NCI-H774 (cell line): ENCODE data around the gene PDE4C.
A peak's percentile ranks its signal among the peaks of the same experiment; 100 is the strongest.

Source experiments
- DNase-seq: peaks from one replicate; lab custom pipeline; 2025; lab: John Stamatoyannopoulos, UW

Gene PDE4C

DNA sequence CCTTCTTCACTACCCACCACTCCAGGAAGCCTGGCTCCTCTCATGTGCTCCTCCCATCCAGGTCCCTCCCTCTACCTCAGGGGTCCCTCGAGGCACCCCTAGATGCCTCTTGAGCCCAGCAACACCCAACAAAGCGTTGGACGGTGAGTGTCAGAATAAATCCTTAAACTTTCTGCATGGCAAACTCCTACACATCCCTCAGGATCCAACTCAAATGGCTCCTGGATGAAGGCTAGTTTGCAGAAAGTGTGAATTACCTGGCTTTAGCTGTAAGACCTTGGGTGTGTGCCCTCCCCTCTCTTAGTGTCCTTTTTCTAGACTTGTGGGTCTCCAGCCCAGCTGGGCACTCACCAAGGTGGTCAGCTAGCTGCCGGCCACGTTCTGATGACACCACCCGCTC lies 27.9 kb downstream of the PDE4C start:
- DNase-seq = no peak

DNA sequence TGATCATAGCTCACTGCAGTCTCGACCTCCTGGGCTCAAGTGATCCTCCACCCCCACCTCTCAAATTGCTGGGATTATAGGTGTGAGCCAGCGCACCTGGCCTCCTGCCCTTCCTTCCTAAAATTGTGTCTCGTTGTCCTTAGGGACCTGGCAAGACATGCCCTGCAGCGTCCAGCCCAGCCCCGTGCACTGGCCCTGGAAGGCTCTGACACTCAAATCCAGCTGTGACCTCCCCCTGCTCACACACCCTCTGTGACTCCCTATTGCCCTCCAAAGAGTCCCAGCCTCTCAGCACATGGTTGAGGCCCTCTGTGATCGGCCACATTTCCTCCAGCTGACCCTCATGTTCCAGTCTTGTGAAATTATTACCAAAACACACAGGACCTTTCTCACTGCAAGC lies 28.3 kb downstream of the PDE4C start:
- no peak for DNase-seq

DNA sequence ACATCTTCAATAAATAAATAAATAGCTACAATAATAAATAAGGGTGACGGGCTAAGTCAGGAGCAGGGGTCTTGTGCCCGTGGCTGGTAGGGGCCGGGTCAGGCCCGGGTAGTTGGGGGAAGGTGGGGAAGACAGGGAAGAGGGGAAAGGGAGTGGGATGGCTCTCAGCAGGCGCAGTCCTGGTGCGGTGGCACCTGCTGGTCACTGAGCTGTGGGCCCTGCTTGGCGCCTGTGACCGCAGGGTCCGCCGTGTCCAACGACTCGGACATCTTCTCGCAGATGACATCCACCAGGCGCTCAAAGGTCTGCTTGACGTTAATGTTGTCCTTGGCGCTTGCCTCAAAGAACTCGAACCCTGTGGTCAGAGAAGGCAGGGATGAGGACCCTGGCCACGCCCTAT lies 28.9 kb downstream of the PDE4C start:
- DNase-seq = no peak

DNA sequence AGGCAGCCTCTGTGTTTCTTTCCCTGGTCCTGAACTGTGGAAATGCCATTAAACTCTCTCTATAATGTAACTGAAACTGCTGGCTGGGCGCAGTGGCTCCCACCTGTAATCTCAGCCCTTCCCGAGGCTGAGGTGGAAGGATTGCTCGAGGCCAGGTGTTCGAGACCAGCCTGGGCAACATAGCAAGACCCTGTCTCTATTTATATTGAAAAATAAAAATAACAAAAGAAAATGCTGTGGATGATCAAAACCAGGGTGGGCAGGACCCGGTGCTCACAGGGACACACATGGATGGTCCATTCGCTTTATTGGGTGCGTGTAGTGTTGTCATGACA lies 29.8 kb downstream of the PDE4C start:
- DNase-seq = no peak

DNA sequence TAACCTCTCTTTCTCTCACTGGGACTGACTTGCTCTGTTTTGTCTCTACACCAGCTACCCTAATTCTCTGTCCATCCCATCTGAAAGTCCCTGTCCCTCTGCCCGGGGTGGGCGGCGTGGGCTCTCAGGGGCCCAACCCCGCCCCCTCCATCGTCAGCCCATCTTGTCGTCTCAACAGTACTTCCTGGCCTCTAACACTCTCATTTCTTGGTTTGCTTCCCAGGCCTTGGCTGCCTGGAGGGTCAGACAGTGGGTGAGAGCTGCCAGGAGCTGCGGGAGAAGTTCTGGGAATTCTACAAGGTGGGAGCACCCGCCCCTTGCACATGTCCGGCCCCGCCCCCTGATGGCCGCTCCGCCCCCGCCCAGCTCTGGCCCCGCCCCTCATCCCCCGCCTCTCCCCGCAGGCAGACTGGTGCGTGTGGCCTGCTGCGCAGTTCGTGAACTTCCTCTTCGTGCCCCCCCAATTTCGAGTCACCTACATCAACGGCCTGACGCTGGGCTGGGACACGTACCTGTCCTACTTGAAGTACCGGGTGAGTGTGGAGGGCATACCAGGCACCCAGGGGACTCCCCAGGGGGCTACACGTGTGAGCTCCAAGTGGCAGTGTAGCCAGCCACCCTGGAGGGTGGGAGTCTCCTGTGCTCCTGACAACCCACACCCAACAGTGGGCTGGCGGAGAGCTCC lies 31.5 kb downstream of the PDE4C start:
- DNase-seq = no peak

DNA sequence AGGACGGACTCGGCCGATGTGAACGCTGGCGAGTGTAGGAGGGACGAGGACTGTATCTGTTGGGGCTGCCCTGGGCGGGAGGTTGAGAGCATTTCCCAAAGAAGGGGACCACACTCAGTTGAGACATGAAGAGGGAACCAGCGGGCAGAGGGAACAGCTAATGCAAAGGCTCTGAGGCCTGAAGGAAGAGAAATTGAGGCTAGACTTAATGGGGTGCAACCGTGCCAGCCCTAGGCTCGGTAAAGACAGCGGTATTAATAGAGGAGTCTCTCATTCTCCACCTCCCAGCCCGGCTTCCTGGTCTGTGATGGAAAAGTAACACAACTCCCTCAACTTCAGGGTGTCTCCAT lies 32.1 kb downstream of the PDE4C start:
- no peak for DNase-seq

DNA sequence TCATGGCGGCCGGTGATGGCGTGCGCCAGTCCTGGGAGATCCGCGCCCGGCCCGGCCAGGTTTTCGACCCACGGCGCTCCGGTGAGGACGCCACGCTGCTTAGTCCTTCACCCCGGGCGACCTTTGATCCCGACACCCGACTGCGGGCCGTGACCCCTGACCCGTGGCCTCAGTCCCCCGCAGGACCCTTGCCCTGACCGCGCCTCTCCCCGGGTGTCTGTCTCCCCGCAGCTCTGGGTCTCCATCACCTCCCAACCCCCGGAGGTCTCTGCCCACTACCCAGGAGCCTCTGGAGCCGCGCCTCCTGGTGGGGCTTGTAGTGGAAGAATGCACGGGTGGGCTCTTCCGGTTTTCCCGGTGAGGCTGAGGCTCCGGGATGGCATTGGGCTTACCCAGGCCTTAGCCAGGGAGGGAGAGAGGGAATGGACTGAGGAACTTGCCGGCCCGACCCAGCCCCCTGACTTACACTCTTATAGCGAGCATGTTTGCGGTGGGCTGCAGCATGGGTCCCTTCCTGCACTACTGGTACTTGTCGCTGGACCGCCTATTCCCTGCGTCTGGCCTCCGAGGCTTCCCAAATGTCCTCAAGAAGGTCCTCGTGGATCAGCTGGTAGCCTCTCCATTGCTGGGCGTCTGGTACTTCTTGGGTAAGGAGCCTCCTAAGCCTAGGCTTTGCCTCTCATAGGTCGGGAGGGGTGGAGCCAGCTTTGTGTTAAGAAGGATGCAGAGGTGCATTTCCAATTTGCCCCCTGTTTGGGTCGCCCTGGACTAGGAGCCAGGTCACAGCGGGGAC lies 32.7 kb downstream of the PDE4C start:
- DNase-seq = no peak

DNA sequence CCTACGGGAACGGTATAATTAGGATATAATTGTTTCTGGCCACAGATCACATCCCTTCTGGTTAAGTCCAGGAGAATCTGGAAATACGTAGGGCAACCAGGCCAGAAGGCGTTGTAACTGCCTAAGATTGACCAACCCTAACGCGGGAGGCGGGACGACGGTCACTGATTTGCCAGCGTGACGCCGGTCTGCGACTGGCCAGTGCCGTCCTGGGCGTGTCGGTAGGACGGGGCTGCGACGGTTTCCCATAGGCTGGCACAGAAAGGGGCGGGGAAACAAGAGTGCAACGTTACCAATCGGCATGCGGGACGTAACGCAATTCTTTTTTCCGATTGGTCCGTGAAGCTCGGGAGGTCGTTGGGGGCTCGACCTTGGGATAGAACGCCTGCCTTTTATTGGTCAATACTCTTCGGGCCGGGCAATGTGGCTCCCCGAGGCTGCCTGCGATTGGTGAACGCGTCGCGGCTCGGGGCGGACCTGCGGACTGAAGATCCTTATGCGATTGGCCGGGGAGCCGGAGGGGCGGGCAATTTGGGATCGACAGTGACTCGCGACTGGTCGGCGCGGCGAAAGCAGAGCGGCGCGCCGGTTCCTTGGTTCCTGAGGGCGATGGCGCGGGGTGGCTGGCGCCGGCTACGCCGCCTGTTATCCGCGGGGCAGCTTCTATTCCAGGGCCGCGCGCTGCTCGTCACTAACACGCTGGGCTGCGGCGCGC lies 33.4 kb downstream of the PDE4C start, which contains the start of gene MPV17L2:
Gene MPV17L2 (plus strand): TSS at position 546 of the 715 bp plus-strand sequence. CDS start 64 bp downstream, at position 610.
- peak; percentile 99 for DNase-seq

DNA sequence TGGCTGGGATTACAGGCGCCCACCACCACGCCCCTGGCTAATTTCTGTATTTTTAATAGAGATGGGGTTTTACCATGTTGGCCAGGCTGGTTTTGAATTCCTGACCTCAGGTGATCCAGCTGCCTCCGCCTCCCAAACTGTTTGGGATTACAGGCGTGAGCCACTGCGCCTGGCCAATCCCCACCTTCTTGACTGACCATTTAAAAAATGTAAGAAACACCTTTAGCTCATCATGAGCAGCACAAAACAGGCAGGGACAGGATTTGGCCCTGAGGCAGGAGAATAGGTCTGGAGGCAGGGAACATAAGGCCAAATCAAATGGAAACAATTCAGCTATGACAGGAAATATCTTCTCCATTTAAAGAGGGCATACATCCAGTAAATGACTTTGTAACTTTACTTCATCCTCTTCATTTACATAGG lies 34.6 kb downstream of the PDE4C start:
- no peak for DNase-seq

DNA sequence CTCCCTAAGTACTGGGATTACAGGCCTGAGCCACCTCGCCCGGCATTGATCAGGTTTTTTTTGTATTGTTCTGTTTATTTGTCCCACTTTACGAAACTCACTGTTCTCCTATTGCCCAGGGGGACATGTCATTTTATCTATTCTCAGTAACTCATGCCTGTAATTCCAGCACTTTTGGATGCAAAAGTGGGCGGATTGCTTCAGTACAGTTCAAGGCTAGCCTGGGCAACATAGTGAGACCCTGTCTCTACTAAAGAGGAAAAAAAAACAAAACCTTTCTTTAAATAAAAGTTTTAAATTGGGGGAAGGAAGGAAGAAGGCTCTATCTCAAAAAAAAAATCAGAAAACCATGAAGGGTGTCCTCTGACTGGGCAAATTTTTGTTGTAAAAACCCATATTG lies 36.0 kb downstream of the PDE4C start:
- no peak for DNase-seq

DNA sequence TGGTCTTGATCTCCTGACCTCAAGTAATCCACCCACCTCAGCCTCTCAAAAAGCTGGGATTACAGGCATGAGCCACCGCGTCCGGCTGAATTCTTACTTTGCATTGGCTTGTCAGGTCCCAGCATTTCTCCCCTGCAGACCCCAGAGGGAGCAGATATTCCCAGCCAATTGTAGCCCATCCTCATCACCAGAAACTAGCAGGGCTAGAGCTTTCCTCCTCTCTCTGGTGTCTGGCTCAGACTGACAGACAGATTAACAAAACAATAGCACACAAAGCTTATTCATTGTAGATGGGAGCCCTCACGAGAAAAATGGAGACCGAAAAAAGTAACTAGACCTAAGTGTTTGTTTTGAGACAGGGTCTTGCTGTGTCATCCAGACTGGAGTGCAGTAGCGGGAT lies 40.7 kb downstream of the PDE4C start:
- DNase-seq = no peak

DNA sequence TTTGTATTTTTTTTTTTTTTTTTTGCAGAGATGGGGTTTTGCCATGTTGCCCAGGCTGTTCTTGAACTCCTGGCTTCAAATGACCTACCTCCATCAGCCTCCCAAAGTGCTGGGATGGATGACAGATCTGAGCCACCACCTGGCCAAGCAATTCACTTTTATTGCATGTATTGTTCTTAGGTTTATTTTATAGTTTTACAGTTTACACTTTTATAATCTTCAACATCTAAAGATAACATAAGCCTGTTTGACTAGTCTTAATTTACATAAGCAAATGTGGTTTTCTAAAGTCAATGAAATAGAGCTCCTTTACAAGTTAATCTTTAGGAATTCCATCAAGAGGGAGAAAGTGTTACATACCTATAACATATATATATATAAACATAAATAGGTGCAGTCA lies 42.7 kb downstream of the PDE4C start:
- DNase-seq = no peak

DNA sequence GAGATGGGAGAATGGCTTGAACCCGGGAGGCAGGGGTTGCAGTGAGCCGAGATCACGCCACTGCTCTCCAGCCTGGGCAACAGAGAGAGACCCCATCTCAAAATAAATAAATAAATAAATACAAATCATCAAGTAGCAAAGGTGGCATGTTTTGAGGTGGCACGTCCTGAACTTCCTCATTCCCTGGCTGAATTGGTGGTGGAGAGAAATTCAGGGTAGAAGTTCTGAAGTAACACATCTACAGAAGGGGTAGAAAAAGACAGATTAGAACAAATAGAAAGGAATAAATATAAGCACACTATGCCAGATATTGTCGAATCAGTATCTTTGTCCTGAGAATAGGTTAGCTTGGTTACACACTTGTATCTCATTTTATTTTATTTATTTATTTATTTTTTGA lies 46.3 kb downstream of the PDE4C start:
- no peak for DNase-seq

DNA sequence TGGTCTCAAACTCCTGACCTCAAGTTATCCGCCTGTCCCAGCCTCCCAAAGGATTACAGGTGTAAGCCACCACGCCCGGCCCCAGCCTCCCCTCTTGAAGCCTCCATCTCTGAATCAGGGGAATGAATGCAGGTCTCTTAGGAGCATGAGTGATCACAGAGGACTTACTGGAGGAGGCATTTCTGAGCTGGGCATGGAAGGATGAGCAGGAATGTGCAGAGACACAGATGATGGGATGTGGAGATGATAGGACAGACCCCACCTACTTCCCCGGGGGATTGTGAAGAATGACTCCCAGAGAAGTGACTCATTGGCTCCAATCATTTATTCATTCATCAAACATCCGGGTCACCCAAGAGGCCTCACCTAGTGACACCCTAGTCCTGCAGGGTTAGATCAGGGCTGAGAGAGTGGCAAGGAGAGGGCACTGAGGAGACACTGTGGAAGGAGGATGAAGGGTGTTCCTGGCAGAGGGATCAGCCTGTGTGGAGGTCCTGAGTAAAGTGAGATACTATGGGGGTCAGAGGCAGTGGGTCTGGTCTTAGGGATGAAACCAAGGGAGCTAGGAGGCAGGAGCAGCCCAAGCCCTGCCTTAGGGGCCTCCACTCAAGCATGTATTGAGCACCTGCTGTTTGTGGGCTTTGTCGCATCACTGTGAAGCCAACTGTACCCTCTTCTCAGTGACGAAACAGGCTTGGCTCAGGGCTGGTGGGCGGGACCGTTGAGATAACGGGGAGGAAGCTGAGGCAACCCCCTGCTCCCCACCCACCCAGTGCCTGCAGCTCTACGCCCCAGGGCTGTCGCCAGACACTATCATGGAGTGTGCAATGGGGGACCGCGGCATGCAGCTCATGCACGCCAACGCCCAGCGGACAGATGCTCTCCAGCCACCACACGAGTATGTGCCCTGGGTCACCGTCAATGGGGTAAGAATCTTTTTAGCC lies 49.6 kb downstream of the PDE4C start:
- DNase-seq = no peak

DNA sequence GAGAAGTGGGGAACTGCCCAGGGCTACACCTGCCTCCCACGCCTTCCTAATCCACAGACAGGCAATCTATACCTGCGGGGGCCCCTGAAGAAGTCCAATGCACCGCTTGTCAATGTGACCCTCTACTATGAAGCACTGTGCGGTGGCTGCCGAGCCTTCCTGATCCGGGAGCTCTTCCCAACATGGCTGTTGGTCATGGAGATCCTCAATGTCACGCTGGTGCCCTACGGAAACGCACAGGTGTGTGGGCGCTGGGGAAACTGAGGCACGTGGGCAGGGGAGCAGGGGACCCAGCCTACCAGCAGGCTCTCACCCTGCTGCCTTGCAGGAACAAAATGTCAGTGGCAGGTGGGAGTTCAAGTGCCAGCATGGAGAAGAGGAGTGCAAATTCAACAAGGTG lies 51.3 kb downstream of the PDE4C start:
- DNase-seq = no peak
